ENCODE results near the gene SH3RF2. TPM values are rescaled to one million over a fixed set of nuclear protein-coding genes. Genes with fewer than 3 reads are reported as not detected.
A peak's percentile ranks its signal among the peaks of the same experiment; 100 is the strongest.

SH3RF2 gene
- total RNA-seq, 1 experiment from 2014 or later = not detected

GRCh38 chr5:145975001-145975360 lies 38.6 kb downstream of the SH3RF2 start:
- H3K4me1 ChIP-seq = no peaks in the 10 kb centered on the region
- no peak for DNase-seq
- H3K4me3 ChIP-seq = no peak overlapping the region
- no peaks in the 10 kb centered on the region for H3K27me3 ChIP-seq
- H3K9me3 ChIP-seq (replicated peaks) = no peaks in the 10 kb centered on the region
- no peak overlapping the region for H3K27ac ChIP-seq
- H3K36me3 ChIP-seq = no peaks in the 10 kb centered on the region

- Histone ChIP-seq H3K36me3 (no peaks in the 10 kb centered on the region), H3K27ac (no peak overlapping the region), H3K9me3 (replicated peaks) (no peaks in the 10 kb centered on the region), H3K4me3 (no peak overlapping the region), H3K4me1 (no peaks in the 10 kb centered on the region), H3K27me3 (no peaks in the 10 kb centered on the region)
- peak; percentile 14 to 36 for DNase-seq
Measured at GRCh38 chr5:145975361-145976066, 39.1 kb downstream of the SH3RF2 start.

GRCh38 chr5:145976431-145977155 lies 40.2 kb downstream of the SH3RF2 start:
- H3K27me3 ChIP-seq = no peaks in the 10 kb centered on the region
- no peaks in the 10 kb centered on the region for H3K9me3 ChIP-seq (replicated peaks)
- H3K36me3 ChIP-seq = no peaks in the 10 kb centered on the region
- H3K4me3 ChIP-seq = no peak overlapping the region
- DNase-seq = no peak
- no peaks in the 10 kb centered on the region for H3K4me1 ChIP-seq
- H3K27ac ChIP-seq = no peak overlapping the region

GRCh38 chr5:145978171-145978570 lies 41.8 kb downstream of the SH3RF2 start:
- DNase-seq = no peak
- Histone ChIP-seq H3K27me3 (no peaks in the 10 kb centered on the region), H3K4me1 (no peaks in the 10 kb centered on the region), H3K4me3 (no peak overlapping the region), H3K9me3 (replicated peaks) (no peaks in the 10 kb centered on the region), H3K27ac (no peak overlapping the region), H3K36me3 (no peaks in the 10 kb centered on the region)

- no peak overlapping the region for H3K27ac ChIP-seq
- no peaks in the 10 kb centered on the region for H3K36me3 ChIP-seq
- DNase-seq = no peak
- no peaks in the 10 kb centered on the region for H3K9me3 ChIP-seq (replicated peaks)
- H3K4me1 ChIP-seq = no peaks in the 10 kb centered on the region; the same call in 1 of the 2 replicates
- no peaks in the 10 kb centered on the region for H3K27me3 ChIP-seq
- no peak overlapping the region for H3K4me3 ChIP-seq
Measured at GRCh38 chr5:145978708-145979107, 42.3 kb downstream of the SH3RF2 start.

GRCh38 chr5:145979270-145980223 lies 43.2 kb downstream of the SH3RF2 start:
- no peaks in the 10 kb centered on the region for H3K9me3 ChIP-seq (replicated peaks)
- no peak for DNase-seq
- H3K27ac ChIP-seq = no peak overlapping the region
- no peaks in the 10 kb centered on the region for H3K36me3 ChIP-seq
- no peaks in the 10 kb centered on the region; the same call in 1 of the 2 replicates for H3K4me1 ChIP-seq
- no peak overlapping the region for H3K4me3 ChIP-seq
- H3K27me3 ChIP-seq = no peaks in the 10 kb centered on the region

GRCh38 chr5:145980259-145980658 lies 43.9 kb downstream of the SH3RF2 start:
- H3K27ac ChIP-seq = no peak overlapping the region
- H3K27me3 ChIP-seq = no peaks in the 10 kb centered on the region
- DNase-seq = no peak
- no peaks in the 10 kb centered on the region; the same call in 1 of the 2 replicates for H3K4me1 ChIP-seq
- no peak overlapping the region for H3K4me3 ChIP-seq
- H3K36me3 ChIP-seq = no peaks in the 10 kb centered on the region
- H3K9me3 ChIP-seq (replicated peaks) = no peaks in the 10 kb centered on the region

GRCh38 chr5:145980718-145981117 lies 44.3 kb downstream of the SH3RF2 start:
- H3K27me3 ChIP-seq = no peaks in the 10 kb centered on the region
- no peak for DNase-seq
- no peaks in the 10 kb centered on the region for H3K36me3 ChIP-seq
- no peaks in the 10 kb centered on the region for H3K9me3 ChIP-seq (replicated peaks)
- no peaks in the 10 kb centered on the region; the same call in 1 of the 2 replicates for H3K4me1 ChIP-seq
- H3K27ac ChIP-seq = no peak overlapping the region
- H3K4me3 ChIP-seq = no peak overlapping the region

- no peak overlapping the region for H3K4me3 ChIP-seq
- no peaks in the 10 kb centered on the region for H3K9me3 ChIP-seq (replicated peaks)
- H3K36me3 ChIP-seq = no peaks in the 10 kb centered on the region
- H3K27me3 ChIP-seq = no peaks in the 10 kb centered on the region
- DNase-seq = no peak
- no peaks in the 10 kb centered on the region; the same call in 1 of the 2 replicates for H3K4me1 ChIP-seq
- H3K27ac ChIP-seq = no peak overlapping the region
Measured at GRCh38 chr5:145981589-145982571, 45.5 kb downstream of the SH3RF2 start.

GRCh38 chr5:145982572-145983318 lies 46.4 kb downstream of the SH3RF2 start:
- Histone ChIP-seq H3K36me3 (no peaks in the 10 kb centered on the region), H3K27me3 (no peaks in the 10 kb centered on the region), H3K4me3 (no peak overlapping the region), H3K4me1 (no peaks in the 10 kb centered on the region; the same call in 1 of the 2 replicates), H3K9me3 (replicated peaks) (no peaks in the 10 kb centered on the region), H3K27ac (no peak overlapping the region)
- DNase-seq = no peak

GRCh38 chr5:145983446-145983845 lies 47.1 kb downstream of the SH3RF2 start:
- peak; percentile 22 to 46 for DNase-seq
- Histone ChIP-seq H3K27ac (no peak overlapping the region), H3K4me3 (no peak overlapping the region), H3K4me1 (no peaks in the 10 kb centered on the region; the same call in 1 of the 2 replicates), H3K36me3 (no peaks in the 10 kb centered on the region), H3K9me3 (replicated peaks) (no peaks in the 10 kb centered on the region), H3K27me3 (no peaks in the 10 kb centered on the region)

- H3K27ac ChIP-seq = no peak overlapping the region
- no peaks in the 10 kb centered on the region for H3K27me3 ChIP-seq
- no peaks in the 10 kb centered on the region for H3K36me3 ChIP-seq
- H3K4me3 ChIP-seq = no peak overlapping the region
- no peak for DNase-seq
- no peaks in the 10 kb centered on the region; the same call in 1 of the 2 replicates for H3K4me1 ChIP-seq
- no peaks in the 10 kb centered on the region for H3K9me3 ChIP-seq (replicated peaks)
Measured at GRCh38 chr5:145984072-145984471, 47.7 kb downstream of the SH3RF2 start.

GRCh38 chr5:145987856-145988255 lies 51.5 kb downstream of the SH3RF2 start:
- no peaks in the 10 kb centered on the region; the same call in 1 of the 2 replicates for H3K4me1 ChIP-seq
- no peak overlapping the region for H3K27ac ChIP-seq
- DNase-seq = no peak
- no peaks in the 10 kb centered on the region for H3K9me3 ChIP-seq (replicated peaks)
- H3K4me3 ChIP-seq = no peak overlapping the region
- H3K27me3 ChIP-seq = no peaks in the 10 kb centered on the region
- no peaks in the 10 kb centered on the region for H3K36me3 ChIP-seq
